Measurements from ENCODE around the gene CX3CR1. TPM values are rescaled to one million over a fixed set of nuclear protein-coding genes. Genes with fewer than 3 reads are reported as not detected.
A peak's percentile ranks its signal among the peaks of the same experiment; 100 is the strongest.

CX3CR1 gene
- total and polyA plus RNA-seq, 9 of the 15 experiments (the other 6 are each of a cell fraction or from before 2014, with no cell fraction given), result 0.03 to 0.21 TPM; not detected in 7

- TF ChIP-seq REST (IDR thresholded peaks at IDR 0.05; ENCODE audit: borderline replicate concordance) (no peak), REST (CRISPR knock-in tag; IDR thresholded peaks at IDR 0.05; ENCODE audit: low read depth) (no peak), POLR2A (conservative IDR thresholded peaks at IDR 0.05) (no peak), WHSC1 (IDR thresholded peaks at IDR 0.05; ENCODE audit: low read length) (no peak), TCF15 (CRISPR knock-in tag; IDR thresholded peaks at IDR 0.05) (no peak), NUFIP1 (IDR thresholded peaks at IDR 0.05; ENCODE audit: partially characterized antibody) (no peak)
- TF ChIP-seq, protein P1, sequence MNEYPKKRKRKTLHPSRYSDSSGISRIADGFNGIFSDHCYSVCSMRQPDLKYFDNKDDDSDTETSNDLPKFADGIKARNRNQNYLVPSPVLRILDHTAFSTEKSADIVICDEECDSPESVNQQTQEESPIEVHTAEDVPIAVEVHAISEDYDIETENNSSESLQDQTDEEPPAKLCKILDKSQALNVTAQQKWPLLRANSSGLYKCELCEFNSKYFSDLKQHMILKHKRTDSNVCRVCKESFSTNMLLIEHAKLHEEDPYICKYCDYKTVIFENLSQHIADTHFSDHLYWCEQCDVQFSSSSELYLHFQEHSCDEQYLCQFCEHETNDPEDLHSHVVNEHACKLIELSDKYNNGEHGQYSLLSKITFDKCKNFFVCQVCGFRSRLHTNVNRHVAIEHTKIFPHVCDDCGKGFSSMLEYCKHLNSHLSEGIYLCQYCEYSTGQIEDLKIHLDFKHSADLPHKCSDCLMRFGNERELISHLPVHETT (CRISPR knock-in tag; conservative IDR thresholded peaks at IDR 0.05 in 1 of 2, IDR thresholded peaks at IDR 0.05 in 1 of 2), result peak in 1 of 2 experiments; percentile 29; a peak in 1 of 4 replicates
- TF ChIP-seq, protein P2, sequence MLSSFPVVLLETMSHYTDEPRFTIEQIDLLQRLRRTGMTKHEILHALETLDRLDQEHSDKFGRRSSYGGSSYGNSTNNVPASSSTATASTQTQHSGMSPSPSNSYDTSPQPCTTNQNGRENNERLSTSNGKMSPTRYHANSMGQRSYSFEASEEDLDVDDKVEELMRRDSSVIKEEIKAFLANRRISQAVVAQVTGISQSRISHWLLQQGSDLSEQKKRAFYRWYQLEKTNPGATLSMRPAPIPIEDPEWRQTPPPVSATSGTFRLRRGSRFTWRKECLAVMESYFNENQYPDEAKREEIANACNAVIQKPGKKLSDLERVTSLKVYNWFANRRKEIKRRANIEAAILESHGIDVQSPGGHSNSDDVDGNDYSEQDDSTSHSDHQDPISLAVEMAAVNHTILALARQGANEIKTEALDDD (IDR thresholded peaks at IDR 0.05), result no peak
These were observed 43.7 kb upstream of the CX3CR1 start (continued) for GRCh38 chr3:39323494-39323893.
